Osteoblast (primary cell): ENCODE data around the gene SINHCAF. TPM values are rescaled to one million over a fixed set of nuclear protein-coding genes. Genes with fewer than 3 reads are reported as not detected.

Experiments
- DNase-seq: peaks from one replicate; pipeline ENCODE4 v3.0.0; 2011; ENCODE audit warnings: low spot score, mixed read lengths; ENCODE audit not compliant: insufficient read length; ENCODE audit errors: missing footprints
- H2AFZ ChIP-seq: 2 replicates; pipeline ENCODE4 v1.6.0; 2011; ENCODE audit warnings: mild to moderate bottlenecking, low read length
- H3K27ac ChIP-seq: 2 replicates; pipeline ENCODE4 v1.5.1; 2011; ENCODE audit warnings: mild to moderate bottlenecking, low read depth, low read length, moderate library complexity
- H3K27me3 ChIP-seq: 2 replicates; pipeline ENCODE4 v1.6.0; 2012; ENCODE audit warnings: mild to moderate bottlenecking, control low read depth, inconsistent platforms, low read length, moderate library complexity; ENCODE audit not compliant: insufficient read depth
- H3K36me3 ChIP-seq: 2 replicates; pipeline ENCODE4 v1.5.1; 2011; ENCODE audit warnings: mild to moderate bottlenecking, low read length, control low read depth, moderate library complexity; ENCODE audit not compliant: insufficient read depth
- H3K4me1 ChIP-seq: 2 replicates; pipeline ENCODE4 v1.5.1; 2011; ENCODE audit warnings: mild to moderate bottlenecking, low read length, control low read depth, moderate library complexity; ENCODE audit not compliant: insufficient read depth
- H3K4me2 ChIP-seq: 2 replicates; pipeline ENCODE4 v1.6.0; 2011; ENCODE audit warnings: mild to moderate bottlenecking, low read length; ENCODE audit not compliant: insufficient read depth
- H3K4me3 ChIP-seq: fragments of 200-600 bp; sonication (generic); 3 replicates; pipeline ENCODE4 v1.5.1; 2012; ENCODE audit warnings: mild to moderate bottlenecking, low read length, inconsistent platforms; ENCODE audit not compliant: insufficient read depth
- H3K79me2 ChIP-seq: 2 replicates; pipeline ENCODE4 v1.6.0; 2012; ENCODE audit warnings: mild to moderate bottlenecking, low read length, control low read depth, inconsistent platforms; ENCODE audit not compliant: insufficient read depth
- H3K9me3 ChIP-seq: 2 replicates; pipeline ENCODE4 v1.5.1; 2011; ENCODE audit warnings: low read depth, low read length, control low read depth
- H4K20me1 ChIP-seq: 2 replicates; pipeline ENCODE4 v1.6.0; 2012; ENCODE audit warnings: mild to moderate bottlenecking, low read length, control low read depth; ENCODE audit not compliant: insufficient read depth
- total RNA-seq: library from RNA; depleted of rRNA; stranded (reverse); fragments of >200 nt; gene quantifications from 2 replicates; pipeline ENCODE4 v1.2.3, GENCODE V29; 2012
- TF ChIP-seq, protein P1 (sequence below): IDR thresholded peaks from 2 replicates; pipeline ENCODE4 v1.5.1; 2011; ENCODE audit warnings: mild to moderate bottlenecking, low read depth, low read length, moderate library complexity; ENCODE audit errors: extremely low read depth

SINHCAF gene
- total RNA-seq, 1 donor, result 11.2 TPM

DNA sequence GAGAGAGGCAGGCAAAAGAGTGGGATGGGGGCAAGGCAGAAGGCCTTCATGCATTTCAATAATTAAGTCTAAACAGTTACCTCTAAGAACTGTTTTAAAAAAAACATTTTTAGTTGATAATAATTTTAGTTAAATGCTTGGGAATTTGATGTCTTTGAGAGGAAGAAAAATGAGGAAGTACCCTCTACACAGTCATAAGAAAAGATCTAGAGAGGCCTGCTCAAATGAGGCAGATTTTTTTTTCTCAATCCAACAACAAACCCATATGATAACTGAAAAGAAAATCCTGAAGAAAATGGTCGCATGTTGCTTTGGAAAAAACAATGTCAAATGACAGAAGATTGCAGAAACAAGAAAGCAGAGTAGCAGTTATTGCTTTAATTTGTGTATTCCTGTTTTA lies 25.6 kb downstream of the SINHCAF start:
- TF ChIP-seq, protein P1, sequence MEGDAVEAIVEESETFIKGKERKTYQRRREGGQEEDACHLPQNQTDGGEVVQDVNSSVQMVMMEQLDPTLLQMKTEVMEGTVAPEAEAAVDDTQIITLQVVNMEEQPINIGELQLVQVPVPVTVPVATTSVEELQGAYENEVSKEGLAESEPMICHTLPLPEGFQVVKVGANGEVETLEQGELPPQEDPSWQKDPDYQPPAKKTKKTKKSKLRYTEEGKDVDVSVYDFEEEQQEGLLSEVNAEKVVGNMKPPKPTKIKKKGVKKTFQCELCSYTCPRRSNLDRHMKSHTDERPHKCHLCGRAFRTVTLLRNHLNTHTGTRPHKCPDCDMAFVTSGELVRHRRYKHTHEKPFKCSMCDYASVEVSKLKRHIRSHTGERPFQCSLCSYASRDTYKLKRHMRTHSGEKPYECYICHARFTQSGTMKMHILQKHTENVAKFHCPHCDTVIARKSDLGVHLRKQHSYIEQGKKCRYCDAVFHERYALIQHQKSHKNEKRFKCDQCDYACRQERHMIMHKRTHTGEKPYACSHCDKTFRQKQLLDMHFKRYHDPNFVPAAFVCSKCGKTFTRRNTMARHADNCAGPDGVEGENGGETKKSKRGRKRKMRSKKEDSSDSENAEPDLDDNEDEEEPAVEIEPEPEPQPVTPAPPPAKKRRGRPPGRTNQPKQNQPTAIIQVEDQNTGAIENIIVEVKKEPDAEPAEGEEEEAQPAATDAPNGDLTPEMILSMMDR, result no peak
- Histone ChIP-seq H2AFZ (no peak overlapping the region), H3K79me2 (peaks cover 2% of the 10 kb centered on the region), H3K36me3 (peaks cover 5% of the 10 kb centered on the region), H3K4me1 (no peaks in the 10 kb centered on the region), H3K27me3 (no peaks in the 10 kb centered on the region), H3K9me3 (no peaks in the 10 kb centered on the region), H3K4me2 (no peak overlapping the region), H3K27ac (no peak overlapping the region), H3K4me3 (no peak overlapping the region), H4K20me1 (no peaks in the 10 kb centered on the region)
- no peak for DNase-seq

- no peak for DNase-seq
- no peaks in the 10 kb centered on the region for H3K36me3 ChIP-seq
- no peak overlapping the region for H3K4me2 ChIP-seq
- no peaks in the 10 kb centered on the region for H3K4me1 ChIP-seq
- peaks cover 2% of the 10 kb centered on the region for H3K79me2 ChIP-seq
- H2AFZ ChIP-seq, result no peak overlapping the region
- H3K9me3 ChIP-seq, result no peaks in the 10 kb centered on the region
- TF ChIP-seq, protein P1, result no peak
- no peak overlapping the region for H3K27ac ChIP-seq
- no peak overlapping the region for H3K4me3 ChIP-seq
- no peaks in the 10 kb centered on the region for H3K27me3 ChIP-seq
- H4K20me1 ChIP-seq, result no peaks in the 10 kb centered on the region
These were observed 27.0 kb downstream of the SINHCAF start for GRCh38 chr12:31298922-31299321.

DNA sequence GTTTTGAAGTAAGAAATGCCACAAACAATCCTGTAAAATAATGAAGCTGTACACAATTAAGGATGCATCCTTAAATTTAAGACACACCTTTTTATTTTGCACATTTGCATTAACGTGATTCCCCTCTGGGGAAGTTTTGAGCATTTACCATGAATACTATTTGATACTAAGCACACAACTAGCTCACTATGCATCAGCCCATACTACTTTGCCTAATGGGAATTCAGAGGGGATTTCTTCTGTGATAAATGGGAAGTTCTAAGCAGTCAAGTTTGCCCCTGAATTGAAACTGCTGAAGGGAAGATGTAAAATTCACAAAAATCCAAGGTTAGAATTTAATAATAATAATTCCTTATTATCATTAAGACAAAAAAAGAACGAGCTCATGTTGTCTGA lies 27.4 kb downstream of the SINHCAF start:
- TF ChIP-seq, protein P1, result no peak
- no peak for DNase-seq
- Histone ChIP-seq H3K27ac (no peak overlapping the region), H3K79me2 (peaks cover 2% of the 10 kb centered on the region), H3K4me3 (no peak overlapping the region), H3K4me1 (no peaks in the 10 kb centered on the region), H3K4me2 (no peak overlapping the region), H4K20me1 (no peaks in the 10 kb centered on the region), H3K36me3 (no peaks in the 10 kb centered on the region), H2AFZ (no peak overlapping the region), H3K9me3 (no peaks in the 10 kb centered on the region), H3K27me3 (no peaks in the 10 kb centered on the region)

DNA sequence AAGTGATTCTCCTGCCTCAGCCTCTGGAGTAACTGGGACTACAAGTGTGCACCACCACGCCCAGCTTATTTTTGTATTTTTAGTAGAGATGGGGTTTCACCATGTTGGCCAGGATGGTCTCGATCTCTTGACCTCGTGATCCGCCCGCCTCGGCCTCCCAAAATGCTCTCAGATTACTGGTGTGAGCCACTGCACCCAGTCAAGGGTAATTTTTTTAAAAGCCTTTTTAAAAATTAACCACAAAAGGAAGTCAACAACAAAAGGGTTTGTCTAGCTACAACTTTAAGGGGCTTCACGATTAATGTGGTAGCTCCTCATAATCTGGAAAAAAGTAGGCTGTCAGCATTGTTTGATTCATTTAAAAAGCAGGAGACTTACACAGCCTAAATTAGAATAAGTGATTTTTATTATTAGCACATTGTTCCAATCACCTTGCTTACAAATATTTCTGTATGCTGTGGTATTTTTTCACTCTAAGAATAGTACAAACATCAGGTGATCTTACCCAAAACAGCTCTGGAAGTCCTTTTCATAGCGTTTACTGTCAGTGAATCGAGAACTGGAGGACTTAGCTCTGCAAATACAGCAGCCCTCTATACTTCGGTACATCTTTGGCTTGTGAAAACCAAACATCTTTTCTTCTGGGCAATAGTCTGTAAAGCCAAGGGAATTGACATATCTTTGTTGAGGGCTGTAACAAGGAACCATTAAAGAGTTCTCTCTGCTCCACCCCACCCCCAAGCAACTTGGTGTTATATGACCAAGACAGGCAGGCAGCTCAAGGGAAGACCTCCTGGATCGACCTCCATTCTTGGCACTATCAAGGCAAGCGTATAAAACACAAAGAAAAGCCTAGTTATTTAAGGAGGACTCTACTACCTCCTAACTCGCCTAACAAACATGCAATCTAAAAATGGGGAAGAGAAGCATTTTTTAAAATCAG lies 28.1 kb downstream of the SINHCAF start:
- no peak overlapping the region for H2AFZ ChIP-seq
- no peak for DNase-seq
- no peak overlapping the region for H3K4me2 ChIP-seq
- H3K27ac ChIP-seq, result no peak overlapping the region
- peaks cover 2% of the 10 kb centered on the region for H3K79me2 ChIP-seq
- no peaks in the 10 kb centered on the region for H3K36me3 ChIP-seq
- H3K4me1 ChIP-seq, result no peaks in the 10 kb centered on the region
- H3K9me3 ChIP-seq, result no peaks in the 10 kb centered on the region
- TF ChIP-seq, protein P1, result no peak
- H4K20me1 ChIP-seq, result no peaks in the 10 kb centered on the region
- no peak overlapping the region for H3K4me3 ChIP-seq
- H3K27me3 ChIP-seq, result no peaks in the 10 kb centered on the region
